ENCODE results near the gene SULF2.

- TF ChIP-seq, protein P1, sequence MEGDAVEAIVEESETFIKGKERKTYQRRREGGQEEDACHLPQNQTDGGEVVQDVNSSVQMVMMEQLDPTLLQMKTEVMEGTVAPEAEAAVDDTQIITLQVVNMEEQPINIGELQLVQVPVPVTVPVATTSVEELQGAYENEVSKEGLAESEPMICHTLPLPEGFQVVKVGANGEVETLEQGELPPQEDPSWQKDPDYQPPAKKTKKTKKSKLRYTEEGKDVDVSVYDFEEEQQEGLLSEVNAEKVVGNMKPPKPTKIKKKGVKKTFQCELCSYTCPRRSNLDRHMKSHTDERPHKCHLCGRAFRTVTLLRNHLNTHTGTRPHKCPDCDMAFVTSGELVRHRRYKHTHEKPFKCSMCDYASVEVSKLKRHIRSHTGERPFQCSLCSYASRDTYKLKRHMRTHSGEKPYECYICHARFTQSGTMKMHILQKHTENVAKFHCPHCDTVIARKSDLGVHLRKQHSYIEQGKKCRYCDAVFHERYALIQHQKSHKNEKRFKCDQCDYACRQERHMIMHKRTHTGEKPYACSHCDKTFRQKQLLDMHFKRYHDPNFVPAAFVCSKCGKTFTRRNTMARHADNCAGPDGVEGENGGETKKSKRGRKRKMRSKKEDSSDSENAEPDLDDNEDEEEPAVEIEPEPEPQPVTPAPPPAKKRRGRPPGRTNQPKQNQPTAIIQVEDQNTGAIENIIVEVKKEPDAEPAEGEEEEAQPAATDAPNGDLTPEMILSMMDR (conservative IDR thresholded peaks at IDR 0.05; ENCODE audit: low read length), result no peak
- TF ChIP-seq EZH2phosphoT487 (IDR thresholded peaks at IDR 0.05; ENCODE audit: borderline replicate concordance), result no peak
These were observed 166.8 kb downstream of the SULF2 start for GRCh38 chr20:47618479-47618878.
